Measurements from ENCODE around the gene PCDH9. TPM values are rescaled to one million over a fixed set of nuclear protein-coding genes. Genes with fewer than 3 reads are reported as not detected.

PCDH9 gene
- polyA plus RNA-seq, 1 of the 3 experiments (the other 2 are of a cell fraction): 1.3 TPM

- Histone ChIP-seq H3K4me1 (ENCODE audit: control insufficient read depth in 1 of 2, insufficient read depth in 2 of 2, low read depth in 1 of 2, low read length in 1 of 2) (no peaks in the 10 kb centered on the region), H2AFZ (ENCODE audit: low read depth) (no peak overlapping the region), H3K27ac (ENCODE audit: low read depth in 2 of 2, low read length in 1 of 2) (no peak overlapping the region), H3K4me3 (ENCODE audit: low read depth in 2 of 2, low read length in 1 of 2) (no peak overlapping the region), H3K9me3 (no peaks in the 10 kb centered on the region), H3K27me3 (ENCODE audit: insufficient read depth) (no peaks in the 10 kb centered on the region), H3K9ac (no peak overlapping the region), H3K79me2 (ENCODE audit: insufficient read depth) (no peaks in the 10 kb centered on the region), H3F3A (replicated peaks; ENCODE audit: insufficient read depth) (no peaks in the 10 kb centered on the region), H4K20me1 (ENCODE audit: insufficient read depth) (no peaks in the 10 kb centered on the region), H3K36me3 (replicated peaks in 1 of 2; ENCODE audit: control insufficient read depth in 1 of 2, insufficient read depth in 2 of 2, low read length in 1 of 2) (no peaks in the 10 kb centered on the region), H3K4me2 (no peak overlapping the region), H3K9me2 (no peaks in the 10 kb centered on the region)
- DNase-seq: no peak
- ChIA-PET POLR2A (no interaction called here), CTCF (interaction anchor here (1.2 kb wide), 1 partner anchor 130 kb away, joined by 3 read pairs; no protein-coding TSS in a partner anchor)
- no peak for TF ChIP-seq USF2 (IDR thresholded peaks at IDR 0.05; ENCODE audit: borderline replicate concordance, low read depth, low read length)
- TF ChIP-seq EZH2phosphoT487 (IDR thresholded peaks at IDR 0.05; ENCODE audit: borderline replicate concordance, low read depth): no peak
- no peak for TF ChIP-seq FOXJ3 (CRISPR knock-in tag; IDR thresholded peaks at IDR 0.05)
- TF ChIP-seq FOSL2 (IDR thresholded peaks at IDR 0.05; ENCODE audit: borderline replicate concordance, low read depth): no peak
- no peak for TF ChIP-seq RCOR1 (IDR thresholded peaks at IDR 0.05; ENCODE audit: low read length)
- no peak for TF ChIP-seq RAD21 (IDR thresholded peaks at IDR 0.05; ENCODE audit: low read length)
- TF ChIP-seq YY1 (IDR thresholded peaks at IDR 0.05; ENCODE audit: low read depth): no peak
- no peak for TF ChIP-seq GABPA (IDR thresholded peaks at IDR 0.05; ENCODE audit: low read depth)
- TF ChIP-seq PBX3 (IDR thresholded peaks at IDR 0.05): no peak
- TF ChIP-seq REST (IDR thresholded peaks at IDR 0.05; ENCODE audit: low read depth, low read length): no peak
- no peak for TF ChIP-seq TEAD4 (IDR thresholded peaks at IDR 0.05; ENCODE audit: borderline replicate concordance, insufficient read depth)
- TF ChIP-seq ELF1 (IDR thresholded peaks at IDR 0.05): no peak
- TF ChIP-seq EP300 (IDR thresholded peaks at IDR 0.05; ENCODE audit: borderline replicate concordance in 1 of 2, low read depth in 1 of 2, low read length in 1 of 2): no peak
- 100% methylated on average over 1 of the region's 1 CpG for WGBS (ENCODE audit: low lambda C conversion rate)
These were observed 741.0 kb downstream of the PCDH9 start for GRCh38 chr13:66489172-66489571.

All from SK-N-SH (cell line).